H9 (cell line): ENCODE data around the gene NMRAL1. TPM values are rescaled to one million over a fixed set of nuclear protein-coding genes. Genes with fewer than 3 reads are reported as not detected.

Experiments
- DNase-seq: peaks from one replicate; pipeline ENCODE4 v3.0.0-alpha.2; 2017
- H2AFZ ChIP-seq: one replicate; pipeline ENCODE4 v1.6.1; 2013; ENCODE audit warnings: mild to moderate bottlenecking, low read length, control low read depth, moderate library complexity
- H2AK5ac ChIP-seq: 2 replicates; pipeline ENCODE4 v1.6.1; 2013; ENCODE audit warnings: low read length, control low read depth, mixed read lengths; ENCODE audit not compliant: insufficient read length
- H2BK120ac ChIP-seq: one replicate; pipeline ENCODE4 v1.6.1; 2013; ENCODE audit warnings: low read depth, mild to moderate bottlenecking, low read length, control low read depth, inconsistent platforms; ENCODE audit not compliant: poor library complexity, severe bottlenecking
- H2BK12ac ChIP-seq: 2 replicates; pipeline ENCODE4 v1.6.1; 2013; ENCODE audit warnings: low read length, control low read depth, mixed read lengths, low read depth; ENCODE audit not compliant: insufficient read length
- H2BK15ac ChIP-seq: 2 replicates; pipeline ENCODE4 v1.6.1; 2013; ENCODE audit warnings: low read depth, low read length, control low read depth
- H2BK20ac ChIP-seq: one replicate; pipeline ENCODE4 v1.6.1; 2013; ENCODE audit warnings: low read depth, mild to moderate bottlenecking, low read length, control low read depth, inconsistent platforms; ENCODE audit not compliant: poor library complexity, severe bottlenecking
- H2BK5ac ChIP-seq: 2 replicates; pipeline ENCODE4 v1.6.1; 2013; ENCODE audit warnings: low read length, control low read depth, mixed read lengths; ENCODE audit not compliant: insufficient read length
- H3K14ac ChIP-seq: 2 replicates; pipeline ENCODE4 v1.6.1; 2013; ENCODE audit warnings: low read length, control low read depth; ENCODE audit not compliant: insufficient read depth
- H3K18ac ChIP-seq: 2 replicates; pipeline ENCODE4 v1.6.1; 2013; ENCODE audit warnings: low read depth, mild to moderate bottlenecking, mixed read lengths, low read length, control low read depth; ENCODE audit not compliant: insufficient read length
- H3K23ac ChIP-seq: 2 replicates; pipeline ENCODE4 v1.6.1; 2013; ENCODE audit warnings: low read length, control low read depth, mixed read lengths, low read depth; ENCODE audit not compliant: insufficient read length
- H3K23me2 ChIP-seq: 2 replicates; pipeline ENCODE4 v1.6.1; 2013; ENCODE audit warnings: low read depth, mild to moderate bottlenecking, mixed read lengths, low read length, control low read depth; ENCODE audit not compliant: insufficient read length, poor library complexity, severe bottlenecking
- H3K27ac ChIP-seq: 2 replicates; pipeline ENCODE4 v1.5.1; 2013; ENCODE audit warnings: low read length, control low read depth, mixed read lengths, low read depth; ENCODE audit not compliant: insufficient read length
- H3K27me3 ChIP-seq: 2 replicates; pipeline ENCODE4 v1.6.1; 2013; ENCODE audit warnings: low read length, control low read depth, inconsistent platforms; ENCODE audit not compliant: insufficient read depth
- H3K4ac ChIP-seq: 2 replicates; pipeline ENCODE4 v1.6.1; 2013; ENCODE audit warnings: low read depth, mild to moderate bottlenecking, control low read depth, inconsistent platforms, low read length, moderate library complexity
- H3K4me1 ChIP-seq: 2 replicates; pipeline ENCODE4 v1.6.1; 2013; ENCODE audit warnings: low read length, control low read depth, inconsistent platforms; ENCODE audit not compliant: insufficient read depth
- H3K4me2 ChIP-seq: 2 replicates; pipeline ENCODE4 v1.6.1; 2013; ENCODE audit warnings: low read length, control low read depth, mixed read lengths; ENCODE audit not compliant: insufficient read length, insufficient read depth
- H3K56ac ChIP-seq: 2 replicates; pipeline ENCODE4 v1.6.1; 2013; ENCODE audit warnings: low read depth, mild to moderate bottlenecking, mixed read lengths, low read length, control low read depth; ENCODE audit not compliant: insufficient read length
- H3K79me1 ChIP-seq: 2 replicates; pipeline ENCODE4 v1.6.1; 2013; ENCODE audit warnings: low read depth, mild to moderate bottlenecking, moderate library complexity, low read length, control low read depth, inconsistent platforms; ENCODE audit not compliant: insufficient read depth, poor library complexity, severe bottlenecking
- H3K79me2 ChIP-seq: 2 replicates; pipeline ENCODE4 v1.6.1; 2013; ENCODE audit warnings: low read length, control low read depth, inconsistent platforms; ENCODE audit not compliant: insufficient read depth
- H3K9ac ChIP-seq: 2 replicates; pipeline ENCODE4 v1.6.1; 2013; ENCODE audit warnings: low read length, control low read depth, mixed read lengths; ENCODE audit not compliant: insufficient read length; ENCODE audit errors: extremely low read depth
- H3K9me3 ChIP-seq: one replicate; pipeline ENCODE4 v1.6.1; 2013; ENCODE audit warnings: low read depth, low read length, inconsistent platforms; ENCODE audit not compliant: control insufficient read depth
- H3T11ph ChIP-seq: one replicate; pipeline ENCODE4 v1.6.1; 2013; ENCODE audit warnings: mild to moderate bottlenecking, low read length, control low read depth, inconsistent platforms
- H4K20me1 ChIP-seq: one replicate; pipeline ENCODE4 v1.6.1; 2013; ENCODE audit not compliant: control insufficient read depth, insufficient read length, insufficient read depth
- H4K5ac ChIP-seq: 2 replicates; pipeline ENCODE4 v1.6.1; 2013; ENCODE audit warnings: low read depth, mild to moderate bottlenecking, mixed read lengths, low read length, control low read depth; ENCODE audit not compliant: insufficient read length
- H4K8ac ChIP-seq: replicated peaks from 2 replicates; pipeline ENCODE4 v1.6.1; 2013; ENCODE audit warnings: low read length, control low read depth, mixed read lengths, low read depth; ENCODE audit not compliant: insufficient read length
- H4K91ac ChIP-seq: 2 replicates; pipeline ENCODE4 v1.6.1; 2013; ENCODE audit warnings: low read depth, mild to moderate bottlenecking, moderate library complexity, mixed read lengths, low read length, control low read depth; ENCODE audit not compliant: insufficient read length
- H3K27ac Mint-ChIP-seq, 3 experiments: 2 replicates in 2 of 3; 3 replicates in 1 of 3; pipeline ENCODE4 v1.8.0; 2020 to 2021; ENCODE audit warnings: mixed read lengths in 3 of 3, mild to moderate bottlenecking in 1 of 3, moderate library complexity in 1 of 3
- H3K27me3 Mint-ChIP-seq: 2 replicates; pipeline ENCODE4 v1.8.0; 2021; ENCODE audit warnings: low read depth, mild to moderate bottlenecking, moderate library complexity, mixed read lengths
- H3K36me3 Mint-ChIP-seq, 3 experiments: 2 replicates in 2 of 3; 3 replicates in 1 of 3; pipeline ENCODE4 v1.8.0; 2020 to 2021; ENCODE audit warnings: low read depth in 3 of 3, mixed read lengths in 3 of 3; ENCODE audit not compliant: insufficient read depth in 1 of 3
- H3K4me1 Mint-ChIP-seq, 2 experiments: 2 replicates each; pipeline ENCODE4 v1.8.0; 2020; ENCODE audit warnings: mixed read lengths in 2 of 2
- H3K4me3 Mint-ChIP-seq, 2 experiments: 2 replicates in 1 of 2; 3 replicates in 1 of 2; pipeline ENCODE4 v1.8.0; 2020 to 2021; ENCODE audit warnings: mild to moderate bottlenecking in 2 of 2, mixed read lengths in 2 of 2, moderate library complexity in 1 of 2
- H3K9me3 Mint-ChIP-seq, 2 experiments: 2 replicates in 1 of 2; 3 replicates in 1 of 2; pipeline ENCODE4 v1.8.0; 2020; ENCODE audit warnings: mild to moderate bottlenecking in 2 of 2, mixed read lengths in 2 of 2, moderate library complexity in 1 of 2
- CTCF ChIP-seq: fragments of 200-600 bp; sonication (generic); conservative IDR thresholded peaks from 3 replicates; pipeline ENCODE4 v1.8.0; 2021; ENCODE audit warnings: antibody characterized with exemption, mild to moderate bottlenecking
- WGBS: extraction: QIAGEN DNeasy Blood & Tissue Kit; methylation state at CpG from one replicate; pipeline ENCODE4 v1.1.7; 2013; ENCODE audit warnings: missing lambda C conversion rate, low lambda C conversion rate, mixed read lengths; ENCODE audit not compliant: insufficient read length; ENCODE audit errors: extremely low coverage; 5-methylcytosine and 5-hydroxymethylcytosine counted together
- total RNA-seq: library from RNA; stranded (reverse); gene quantifications from 2 replicates; pipeline ENCODE4 v1.2.1, GENCODE V29; 2021

NMRAL1 gene
- total RNA-seq, 1 experiment from 2014 or later, result 78.9 TPM

- no peak for TF ChIP-seq CTCF
- no peak overlapping the region for H3K23ac ChIP-seq
- H3K14ac ChIP-seq, result no peak overlapping the region
- no peak overlapping the region for H2BK12ac ChIP-seq
- H3K27ac ChIP-seq, result no peak overlapping the region
- H4K20me1 ChIP-seq, result no peaks in the 10 kb centered on the region
- no peak overlapping the region for H2BK5ac ChIP-seq
- H3K56ac ChIP-seq, result no peak overlapping the region
- no peak overlapping the region for H2BK15ac ChIP-seq
- H3K27me3 Mint-ChIP-seq, result no peaks in the 10 kb centered on the region
- H3K4me3 Mint-ChIP-seq, result no peak overlapping the region
- no CpG with 5 or more reads among the region's 12 CpGs for WGBS
- H3K79me2 ChIP-seq, result no peaks in the 10 kb centered on the region
- H3K27me3 ChIP-seq, result no peaks in the 10 kb centered on the region
- no peaks in the 10 kb centered on the region for H3K9me3 ChIP-seq
- peak overlapping the region; percentile 58 for H4K5ac ChIP-seq
- H3K4me1 ChIP-seq, result no peaks in the 10 kb centered on the region
- H3K79me1 ChIP-seq, result no peaks in the 10 kb centered on the region
- no peak overlapping the region for H3T11ph ChIP-seq
- peak overlapping the region in 1 of 3 experiments; percentile 44; a peak in 1 of 7 replicates for H3K27ac Mint-ChIP-seq
- no peak overlapping the region for H2AK5ac ChIP-seq
- H3K36me3 Mint-ChIP-seq, result peaks cover 25 to 70% (median 51%) of the 10 kb centered on the region in 3 experiments; a peak in 6 of 7 replicates
- H3K18ac ChIP-seq, result no peak overlapping the region
- H4K91ac ChIP-seq, result no peak overlapping the region
- H2BK20ac ChIP-seq, result no peak overlapping the region
- H4K8ac ChIP-seq, result no peak overlapping the region
- no peaks in the 10 kb centered on the region for H3K4me1 Mint-ChIP-seq
- DNase-seq, result no peak
- no peak overlapping the region for H3K9ac ChIP-seq
- H3K23me2 ChIP-seq, result no peaks in the 10 kb centered on the region
- H2AFZ ChIP-seq, result no peak overlapping the region
- H2BK120ac ChIP-seq, result no peak overlapping the region
- H3K4ac ChIP-seq, result no peak overlapping the region
- H3K9me3 Mint-ChIP-seq, result no peaks in the 10 kb centered on the region
- no peak overlapping the region for H3K4me2 ChIP-seq
These were observed 40.3 kb downstream of the NMRAL1 start for GRCh38 chr16:4433914-4434787.
